ENCODE results near the gene IER5.

DNA sequence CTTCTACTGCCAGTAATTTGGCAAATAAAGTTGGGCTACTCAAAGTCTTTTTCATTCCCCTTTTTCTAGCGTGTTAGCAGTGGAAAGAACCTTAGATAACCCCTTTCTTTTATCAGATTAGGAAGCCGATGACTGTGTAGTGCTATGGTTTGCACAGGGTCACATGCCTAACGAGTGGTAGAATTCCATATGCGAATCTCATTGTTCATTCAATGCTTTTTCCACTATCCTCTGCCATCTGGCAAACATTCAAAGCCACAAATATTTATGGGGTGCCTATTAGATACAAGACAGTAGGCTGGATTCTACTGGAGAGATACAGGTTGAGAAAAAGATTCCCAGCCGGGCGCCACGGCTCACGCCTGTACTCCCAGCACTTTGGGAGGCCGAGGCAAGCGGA is 14.9 kb upstream of the IER5 start:
- TF ChIP-seq, protein P1, sequence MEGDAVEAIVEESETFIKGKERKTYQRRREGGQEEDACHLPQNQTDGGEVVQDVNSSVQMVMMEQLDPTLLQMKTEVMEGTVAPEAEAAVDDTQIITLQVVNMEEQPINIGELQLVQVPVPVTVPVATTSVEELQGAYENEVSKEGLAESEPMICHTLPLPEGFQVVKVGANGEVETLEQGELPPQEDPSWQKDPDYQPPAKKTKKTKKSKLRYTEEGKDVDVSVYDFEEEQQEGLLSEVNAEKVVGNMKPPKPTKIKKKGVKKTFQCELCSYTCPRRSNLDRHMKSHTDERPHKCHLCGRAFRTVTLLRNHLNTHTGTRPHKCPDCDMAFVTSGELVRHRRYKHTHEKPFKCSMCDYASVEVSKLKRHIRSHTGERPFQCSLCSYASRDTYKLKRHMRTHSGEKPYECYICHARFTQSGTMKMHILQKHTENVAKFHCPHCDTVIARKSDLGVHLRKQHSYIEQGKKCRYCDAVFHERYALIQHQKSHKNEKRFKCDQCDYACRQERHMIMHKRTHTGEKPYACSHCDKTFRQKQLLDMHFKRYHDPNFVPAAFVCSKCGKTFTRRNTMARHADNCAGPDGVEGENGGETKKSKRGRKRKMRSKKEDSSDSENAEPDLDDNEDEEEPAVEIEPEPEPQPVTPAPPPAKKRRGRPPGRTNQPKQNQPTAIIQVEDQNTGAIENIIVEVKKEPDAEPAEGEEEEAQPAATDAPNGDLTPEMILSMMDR (IDR thresholded peaks at IDR 0.05) = no peak
- no peak for TF ChIP-seq POLR2A (IDR thresholded peaks at IDR 0.05)

All from thyroid gland (tissue), 4 donors.